HL-60/S4 treated with phorbol 12-myristate 13-acetate at 8.2 ng/mL for 4 days and 3 days (cell line): ENCODE results near the gene BSPRY.
"Not testable (repeated sequence)": the region's sequence is repeated elsewhere in the genome, so short reads cannot be mapped to it uniquely, and the experiment has no call there.

Experiments
- in situ Hi-C: fragments of 300-500 bp; cut with MboI; formaldehyde crosslinking; loops from 2 replicates; pipeline ENCODE4 v1.15.0; 2022; ENCODE audit warnings: low sequenced_read_pairs

Gene BSPRY

GRCh38 chr9:113390192-113390960 lies 41.0 kb downstream of the BSPRY start:
- in situ Hi-C loops, result no loop called here

GRCh38 chr9:113391917-113392316 lies 42.6 kb downstream of the BSPRY start:
- in situ Hi-C loops, result no loop called here

GRCh38 chr9:113393281-113393680 lies 43.9 kb downstream of the BSPRY start:
- in situ Hi-C loops, result no loop called here

- in situ Hi-C loops, result no loop called here
These were observed 45.9 kb downstream of the BSPRY start for GRCh38 chr9:113395000-113395861.

GRCh38 chr9:113397203-113397631 lies 47.9 kb downstream of the BSPRY start:
- in situ Hi-C loops, result no loop called here

- in situ Hi-C loops, result no loop called here
These were observed 49.5 kb downstream of the BSPRY start for GRCh38 chr9:113398796-113399195.

GRCh38 chr9:113399646-113400200 lies 50.4 kb downstream of the BSPRY start:
- in situ Hi-C loops, result no loop called here

- in situ Hi-C loops, result no loop called here
These were observed 51.9 kb downstream of the BSPRY start, which contains the start of gene ALAD for GRCh38 chr9:113401027-113401792. ALAD (minus strand) TSS chr9:113401284; CDS start chr9:113393559, 7,725 bp downstream.

- in situ Hi-C loops, result no loop called here
These were observed 54.3 kb downstream of the BSPRY start for GRCh38 chr9:113403646-113404045.

GRCh38 chr9:113406353-113406752 lies 57.0 kb downstream of the BSPRY start:
- in situ Hi-C loops, result not testable (repeated sequence)

- in situ Hi-C loops, result not testable (repeated sequence)
These were observed 57.7 kb downstream of the BSPRY start for GRCh38 chr9:113406873-113407511.

- in situ Hi-C loops, result no loop called here
These were observed 60.1 kb downstream of the BSPRY start for GRCh38 chr9:113409481-113409880.

GRCh38 chr9:113409883-113410206 lies 60.5 kb downstream of the BSPRY start:
- in situ Hi-C loops, result no loop called here

GRCh38 chr9:113410207-113410864 lies 61.0 kb downstream of the BSPRY start, which contains the start of the genes C9orf43 and POLE3:
C9orf43 (plus strand) TSS chr9:113410747; CDS start chr9:113413494, 2,747 bp downstream.
POLE3 (minus strand) TSS chr9:113410675; CDS start chr9:113410293, 382 bp downstream.
- in situ Hi-C loops, result no loop called here

GRCh38 chr9:113416149-113416721 lies 66.9 kb downstream of the BSPRY start:
- in situ Hi-C loops, result no loop called here

GRCh38 chr9:113417370-113417769 lies 68.0 kb downstream of the BSPRY start:
- in situ Hi-C loops, result no loop called here
